ENCODE measurements around the gene UBE2H. TPM values are rescaled to one million over a fixed set of nuclear protein-coding genes. Genes with fewer than 3 reads are reported as not detected.

The UBE2H gene
- total RNA-seq, result 10 to 100 TPM; 80.9 to 86.9 (median 83.1) TPM
- total RNA-seq (2013), result 51.1 TPM

DNA sequence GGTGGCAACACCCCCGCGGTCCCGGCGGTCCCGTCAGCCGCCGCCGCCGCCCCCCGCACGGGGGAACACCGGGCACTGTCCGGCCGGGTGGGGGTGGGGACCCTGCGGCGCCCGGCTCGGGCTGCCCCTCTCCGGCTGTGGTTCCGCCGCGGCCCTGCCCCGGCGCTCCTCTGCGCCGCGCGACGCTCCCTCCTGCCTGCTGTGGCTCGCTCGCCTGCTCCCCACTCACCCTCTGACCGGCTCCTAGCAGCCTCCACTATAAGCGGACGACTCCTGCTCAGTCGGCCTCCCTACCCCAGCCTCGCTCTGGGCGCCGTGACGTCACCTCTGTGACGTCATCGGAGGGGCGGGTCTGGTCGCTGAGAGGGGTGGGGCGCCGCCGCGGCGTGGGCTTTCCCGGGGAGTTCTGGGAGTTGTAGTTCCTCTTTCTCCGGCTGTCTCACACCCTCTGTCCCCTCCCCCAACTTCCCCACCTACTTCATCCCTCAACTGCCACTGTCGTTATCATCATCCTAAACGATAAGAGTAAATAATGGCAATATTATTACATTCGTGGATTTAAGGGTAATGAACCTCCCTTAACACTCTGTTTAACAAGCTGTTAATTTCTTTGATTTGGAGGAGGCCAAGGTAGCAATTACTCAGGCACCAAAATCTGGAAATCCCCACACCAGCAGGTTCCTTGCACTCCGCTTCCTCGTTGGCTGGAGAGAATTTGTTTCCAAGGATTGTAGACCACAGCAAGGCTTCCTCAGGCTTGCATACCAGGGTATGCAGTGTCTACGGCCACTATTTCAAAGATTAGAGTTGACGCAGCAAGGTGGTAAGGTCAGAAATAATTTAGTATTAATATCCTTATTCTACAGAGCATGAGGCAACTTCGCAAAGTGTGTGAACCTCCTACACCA lies at the start of gene UBE2H:
Gene UBE2H, minus strand, starts transcription at position 308 of the 908 bp plus-strand sequence. CDS start 405 bp downstream, outside the sequence.
- TF ChIP-seq, protein P1, sequence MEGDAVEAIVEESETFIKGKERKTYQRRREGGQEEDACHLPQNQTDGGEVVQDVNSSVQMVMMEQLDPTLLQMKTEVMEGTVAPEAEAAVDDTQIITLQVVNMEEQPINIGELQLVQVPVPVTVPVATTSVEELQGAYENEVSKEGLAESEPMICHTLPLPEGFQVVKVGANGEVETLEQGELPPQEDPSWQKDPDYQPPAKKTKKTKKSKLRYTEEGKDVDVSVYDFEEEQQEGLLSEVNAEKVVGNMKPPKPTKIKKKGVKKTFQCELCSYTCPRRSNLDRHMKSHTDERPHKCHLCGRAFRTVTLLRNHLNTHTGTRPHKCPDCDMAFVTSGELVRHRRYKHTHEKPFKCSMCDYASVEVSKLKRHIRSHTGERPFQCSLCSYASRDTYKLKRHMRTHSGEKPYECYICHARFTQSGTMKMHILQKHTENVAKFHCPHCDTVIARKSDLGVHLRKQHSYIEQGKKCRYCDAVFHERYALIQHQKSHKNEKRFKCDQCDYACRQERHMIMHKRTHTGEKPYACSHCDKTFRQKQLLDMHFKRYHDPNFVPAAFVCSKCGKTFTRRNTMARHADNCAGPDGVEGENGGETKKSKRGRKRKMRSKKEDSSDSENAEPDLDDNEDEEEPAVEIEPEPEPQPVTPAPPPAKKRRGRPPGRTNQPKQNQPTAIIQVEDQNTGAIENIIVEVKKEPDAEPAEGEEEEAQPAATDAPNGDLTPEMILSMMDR (IDR thresholded peaks at IDR 0.05), result no peak
- Histone ChIP-seq H3K27me3 (ENCODE audit: control insufficient read depth, insufficient read depth, low read length) (no peaks in the 10 kb centered on the region), H3K4me1 (ENCODE audit: control insufficient read depth, insufficient read depth, low read length) (peaks cover 43% of the 10 kb centered on the region), H3K4me3 (ENCODE audit: low read length) (peak within 1 kb of the TSS; percentile 63), H3K27ac (ENCODE audit: low read length) (peak within 1 kb of the TSS; percentile 80), H3K36me3 (ENCODE audit: control insufficient read depth, insufficient read depth, low read length) (no peaks in the 10 kb centered on the region), H3K9me3 (ENCODE audit: control insufficient read depth, insufficient read depth, low read length) (no peaks in the 10 kb centered on the region)
- H3K4me3 Mint-ChIP-seq, result peak within 1 kb of the TSS; percentile 98
- intact Hi-C loops (cut with micrococcal nuclease), result loop anchor here (5.0 kb wide), 1 partner anchor 416 kb away; no protein-coding TSS in a partner anchor
- H3K36me3 Mint-ChIP-seq, result peaks cover 7% of the 10 kb centered on the region
- H3K9me3 Mint-ChIP-seq, result no peaks in the 10 kb centered on the region
- no peak within 1 kb of the TSS for H3K27ac Mint-ChIP-seq
- H3K4me1 Mint-ChIP-seq, result peaks cover 7 to 9% of the 10 kb centered on the region in 2 donors
- 5% methylated on average over 54 of the region's 58 CpGs for WGBS (ENCODE audit: insufficient coverage)
- peak; percentile 87 to 96 for DNase-seq
- peaks cover 2 to 6% of the 10 kb centered on the region in 2 donors for H3K27me3 Mint-ChIP-seq (ENCODE audit: low read depth in 2 of 2)
- peak; percentile 73 to 90 (median 83) for ATAC-seq

DNA sequence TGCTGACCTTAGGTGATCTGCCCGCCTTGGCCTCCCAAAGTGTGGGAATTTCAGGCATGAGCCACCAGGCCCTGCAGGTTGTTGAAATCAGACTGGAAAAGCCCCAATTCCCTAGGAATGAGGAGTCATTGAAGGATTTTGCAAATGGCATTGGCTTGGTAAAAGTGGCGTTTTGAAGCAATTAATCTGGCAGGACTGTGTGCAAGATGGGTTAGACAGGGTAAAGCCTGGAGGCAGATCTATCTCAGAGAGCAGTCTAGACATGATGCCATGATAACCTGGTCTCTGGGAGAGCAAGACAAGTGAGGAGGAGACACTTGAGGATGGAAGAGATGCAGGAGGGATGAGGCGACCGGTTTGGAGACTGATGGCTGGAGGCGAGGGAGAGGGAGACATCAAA lies 45.7 kb upstream of the UBE2H start:
- no peaks in the 10 kb centered on the region for H3K36me3 ChIP-seq (ENCODE audit: control insufficient read depth, insufficient read depth, low read length)
- intact Hi-C loops (cut with micrococcal nuclease), result no loop called here
- no peaks in the 10 kb centered on the region for H3K27me3 Mint-ChIP-seq (ENCODE audit: low read depth in 2 of 2)
- no peaks in the 10 kb centered on the region for H3K36me3 Mint-ChIP-seq
- no peak overlapping the region for H3K27ac Mint-ChIP-seq
- TF ChIP-seq, protein P1 (IDR thresholded peaks at IDR 0.05), result no peak
- H3K4me3 Mint-ChIP-seq, result no peak overlapping the region
- ATAC-seq, result no peak
- H3K4me3 ChIP-seq (ENCODE audit: low read length), result no peak overlapping the region
- no peaks in the 10 kb centered on the region for H3K4me1 ChIP-seq (ENCODE audit: control insufficient read depth, insufficient read depth, low read length)
- no peaks in the 10 kb centered on the region for H3K27me3 ChIP-seq (ENCODE audit: control insufficient read depth, insufficient read depth, low read length)
- H3K4me1 Mint-ChIP-seq, result no peaks in the 10 kb centered on the region
- no peak for DNase-seq
- H3K9me3 ChIP-seq (ENCODE audit: control insufficient read depth, insufficient read depth, low read length), result no peaks in the 10 kb centered on the region
- 95% methylated on average over 5 of the region's 5 CpGs for WGBS (ENCODE audit: insufficient coverage)
- H3K27ac ChIP-seq (ENCODE audit: low read length), result no peak overlapping the region
- H3K9me3 Mint-ChIP-seq, result no peaks in the 10 kb centered on the region

DNA sequence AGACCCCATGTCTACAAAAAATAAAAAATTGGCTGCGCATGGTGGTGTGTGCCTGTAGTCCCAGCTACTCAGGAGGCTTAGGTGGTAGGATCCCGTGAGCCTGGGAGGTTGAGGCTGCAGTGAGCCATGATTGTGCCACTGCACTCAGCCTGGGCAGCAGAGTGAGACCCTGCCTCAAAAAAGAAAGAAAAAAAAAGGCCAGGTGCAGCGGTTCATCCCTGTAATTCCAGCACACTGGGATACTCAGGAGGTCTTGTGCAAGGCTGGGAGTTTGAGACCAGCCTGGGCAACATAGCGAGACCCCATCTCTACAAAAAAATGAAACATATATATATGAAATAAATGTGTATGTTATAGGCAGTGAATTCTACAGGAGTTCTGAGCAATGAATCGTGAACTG lies 44.5 kb upstream of the UBE2H start:
- no peaks in the 10 kb centered on the region for H3K4me1 ChIP-seq (ENCODE audit: control insufficient read depth, insufficient read depth, low read length)
- 69% methylated on average over 4 of the region's 5 CpGs for WGBS (ENCODE audit: insufficient coverage)
- Mint-ChIP-seq H3K4me1 (no peaks in the 10 kb centered on the region), H3K36me3 (no peaks in the 10 kb centered on the region), H3K27ac (no peak overlapping the region), H3K4me3 (no peak overlapping the region), H3K9me3 (no peaks in the 10 kb centered on the region), H3K27me3 (ENCODE audit: low read depth in 2 of 2) (no peaks in the 10 kb centered on the region)
- H3K27me3 ChIP-seq (ENCODE audit: control insufficient read depth, insufficient read depth, low read length), result no peaks in the 10 kb centered on the region
- TF ChIP-seq, protein P1 (IDR thresholded peaks at IDR 0.05), result no peak
- intact Hi-C loops (cut with micrococcal nuclease), result no loop called here
- H3K4me3 ChIP-seq (ENCODE audit: low read length), result no peak overlapping the region
- H3K9me3 ChIP-seq (ENCODE audit: control insufficient read depth, insufficient read depth, low read length), result no peaks in the 10 kb centered on the region
- DNase-seq (no peak), ATAC-seq (no peak)
- H3K27ac ChIP-seq (ENCODE audit: low read length), result no peak overlapping the region
- no peaks in the 10 kb centered on the region for H3K36me3 ChIP-seq (ENCODE audit: control insufficient read depth, insufficient read depth, low read length)
